Caco-2 (cell line): ENCODE measurements around the gene MGLL. TPM values are rescaled to one million over a fixed set of nuclear protein-coding genes. Genes with fewer than 3 reads are reported as not detected.

ENCODE experiments used
- BruUV-seq: library from RNA; stranded (reverse); fragments of 400-500 nt; replicated peaks from 2 replicates; lab custom pipeline; 2021; lab: Mats Ljungman, UMichigan
- CTCF ChIA-PET: fragments of 300-600 bp; sonication (Branson Sonifier 250); formaldehyde crosslinking; loops from one replicate; lab custom pipeline; 2022; ENCODE audit warnings: antibody characterized with exemption; lab: Charles Lee
- POLR2A ChIA-PET: fragments of 300-600 bp; sonication (Branson Sonifier 250); formaldehyde crosslinking; loops from one replicate; lab custom pipeline; 2022; ENCODE audit warnings: antibody characterized with exemption; lab: Charles Lee
- DNase-seq, 2 experiments: peaks; one replicate each; pipeline versions ENCODE4 v3.0.0 to v3.0.0-alpha.2; 2020 to 2022
- H3K27me3 ChIP-seq: replicated peaks from 2 replicates; pipeline ENCODE4 v1.6.0; 2011; ENCODE audit warnings: low read length; ENCODE audit not compliant: control insufficient read depth, insufficient read depth
- H3K36me3 ChIP-seq: 2 replicates; pipeline ENCODE4 v1.5.1; 2011; ENCODE audit warnings: low read length; ENCODE audit not compliant: control insufficient read depth, insufficient read depth
- H3K4me1 ChIP-seq: fragments of 250-450 bp; sonication (Bioruptor Pico); 2 replicates; pipeline ENCODE4 v1.5.1; 2020; ENCODE audit warnings: mild to moderate bottlenecking
- H3K4me3 ChIP-seq: 2 replicates; pipeline ENCODE4 v1.5.1; 2011; ENCODE audit warnings: low read depth, mild to moderate bottlenecking, control low read depth, low read length
- H3K9me3 ChIP-seq: fragments of 250-450 bp; sonication (Bioruptor Pico); 2 replicates; pipeline ENCODE4 v1.5.1; 2020; ENCODE audit warnings: mild to moderate bottlenecking, moderate library complexity
- H3K27ac Mint-ChIP-seq: one replicate; pipeline ENCODE4 v1.8.0; 2022; ENCODE audit warnings: mixed read lengths; ENCODE audit not compliant: unreplicated experiment
- H3K27me3 Mint-ChIP-seq: one replicate; pipeline ENCODE4 v1.8.0; 2022; ENCODE audit warnings: mixed read lengths; ENCODE audit not compliant: insufficient read depth, unreplicated experiment
- H3K36me3 Mint-ChIP-seq: one replicate; pipeline ENCODE4 v1.8.0; 2022; ENCODE audit warnings: mild to moderate bottlenecking, mixed read lengths; ENCODE audit not compliant: insufficient read depth, unreplicated experiment
- H3K4me1 Mint-ChIP-seq: one replicate; pipeline ENCODE4 v1.8.0; 2022; ENCODE audit warnings: low read depth, mixed read lengths; ENCODE audit not compliant: unreplicated experiment
- H3K4me3 Mint-ChIP-seq: one replicate; pipeline ENCODE4 v1.8.0; 2022; ENCODE audit warnings: mild to moderate bottlenecking, moderate library complexity, mixed read lengths; ENCODE audit not compliant: unreplicated experiment
- H3K9me3 Mint-ChIP-seq: one replicate; pipeline ENCODE4 v1.8.0; 2022; ENCODE audit warnings: mixed read lengths; ENCODE audit not compliant: unreplicated experiment
- CTCF ChIP-seq, 2 experiments: fragments of 200-600 bp in 1 of 2; IDR thresholded peaks; 1 replicate in 1 of 2; 2 replicates in 1 of 2; pipeline versions ENCODE4 v1.5.1 to v1.8.0; 2011 to 2022; ENCODE audit warnings: antibody characterized with exemption in 1 of 2, control low read depth in 1 of 2, inconsistent platforms in 1 of 2, low read depth in 1 of 2, low read length in 1 of 2, mild to moderate bottlenecking in 1 of 2, moderate library complexity in 1 of 2; ENCODE audit not compliant: insufficient read depth in 1 of 2, severe bottlenecking in 1 of 2, unreplicated experiment in 1 of 2
- intact Hi-C: fragments of 100-400 bp; cut with micrococcal nuclease; formaldehyde crosslinking; loops from one replicate; pipeline ENCODE4 v1.10.0; 2022; ENCODE audit not compliant: unreplicated experiment
- total RNA-seq: library from RNA; stranded (reverse); gene quantifications from 2 replicates; pipeline ENCODE4 v1.2.3, GENCODE V29; 2022

MGLL gene
- total RNA-seq, 1 experiment from 2014 or later = 7.8 TPM

DNA sequence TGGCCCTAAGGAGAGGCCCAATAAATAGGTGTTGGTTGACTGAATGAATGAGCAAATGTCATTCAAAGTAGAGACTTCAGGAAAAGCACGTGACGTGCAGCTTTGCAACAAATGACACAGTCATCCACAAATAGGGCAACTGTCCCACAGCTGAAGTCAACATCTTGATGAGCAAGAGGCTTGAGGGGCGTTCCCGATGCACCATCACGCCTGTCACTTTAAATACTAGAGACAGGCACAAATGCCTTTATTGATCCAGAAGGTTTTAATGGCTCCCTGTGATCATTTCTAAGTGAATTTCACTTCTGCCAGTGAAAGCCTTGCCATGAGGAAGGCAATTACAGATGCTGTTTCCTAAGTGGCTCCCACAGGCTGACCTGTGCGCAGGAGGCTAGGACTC is 105.9 kb downstream of the MGLL start:
- BruUV-seq = no TSS peak
- no peak overlapping the region for H3K27ac Mint-ChIP-seq
- H3K36me3 Mint-ChIP-seq = no peaks in the 10 kb centered on the region
- DNase-seq = no peak
- Histone ChIP-seq H3K9me3 (no peaks in the 10 kb centered on the region), H3K4me1 (no peaks in the 10 kb centered on the region), H3K36me3 (no peaks in the 10 kb centered on the region), H3K4me3 (no peak overlapping the region), H3K27me3 (no peaks in the 10 kb centered on the region)
- H3K4me1 Mint-ChIP-seq = no peaks in the 10 kb centered on the region
- H3K4me3 Mint-ChIP-seq = no peak overlapping the region
- intact Hi-C loops = no loop called here
- ChIA-PET CTCF (no interaction called here), POLR2A (no interaction called here)
- no peaks in the 10 kb centered on the region for H3K9me3 Mint-ChIP-seq
- no peak for TF ChIP-seq CTCF (IDR thresholded peaks at IDR 0.05; ENCODE audit: insufficient read depth in 1 of 2, low read depth in 1 of 2, low read length in 1 of 2, severe bottlenecking in 1 of 2, unreplicated experiment in 1 of 2)
- H3K27me3 Mint-ChIP-seq = no peaks in the 10 kb centered on the region

DNA sequence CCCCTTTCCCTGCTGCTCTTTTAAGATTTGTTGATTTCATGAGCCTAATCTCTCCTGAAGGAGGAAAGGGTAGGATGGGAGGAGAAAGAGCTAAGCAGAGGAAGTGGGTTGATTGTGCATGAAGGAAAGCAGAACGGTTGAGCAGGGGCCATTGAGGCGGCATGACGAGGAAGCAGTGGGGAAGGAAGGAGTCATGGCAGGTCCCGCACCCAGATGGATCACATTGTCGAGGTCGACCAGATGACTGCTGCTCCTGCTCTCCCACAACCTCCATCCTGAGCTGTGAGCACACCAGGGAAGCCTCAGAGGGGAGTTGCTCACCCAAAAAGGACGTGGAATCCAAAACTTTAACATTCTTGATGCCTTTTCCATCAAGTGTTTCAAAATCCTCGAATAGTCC is 106.8 kb downstream of the MGLL start:
- no peaks in the 10 kb centered on the region for H3K36me3 ChIP-seq
- H3K27ac Mint-ChIP-seq = no peak overlapping the region
- no peak for DNase-seq
- H3K9me3 Mint-ChIP-seq = no peaks in the 10 kb centered on the region
- no peak overlapping the region for H3K4me3 ChIP-seq
- H3K9me3 ChIP-seq = no peaks in the 10 kb centered on the region
- H3K4me3 Mint-ChIP-seq = no peak overlapping the region
- BruUV-seq = no TSS peak
- H3K27me3 Mint-ChIP-seq = no peaks in the 10 kb centered on the region
- ChIA-PET CTCF (no interaction called here), POLR2A (no interaction called here)
- H3K27me3 ChIP-seq = no peaks in the 10 kb centered on the region
- H3K36me3 Mint-ChIP-seq = no peaks in the 10 kb centered on the region
- no peak for TF ChIP-seq CTCF (IDR thresholded peaks at IDR 0.05; ENCODE audit: insufficient read depth in 1 of 2, low read depth in 1 of 2, low read length in 1 of 2, severe bottlenecking in 1 of 2, unreplicated experiment in 1 of 2)
- H3K4me1 Mint-ChIP-seq = no peaks in the 10 kb centered on the region
- H3K4me1 ChIP-seq = no peaks in the 10 kb centered on the region
- intact Hi-C loops = no loop called here

DNA sequence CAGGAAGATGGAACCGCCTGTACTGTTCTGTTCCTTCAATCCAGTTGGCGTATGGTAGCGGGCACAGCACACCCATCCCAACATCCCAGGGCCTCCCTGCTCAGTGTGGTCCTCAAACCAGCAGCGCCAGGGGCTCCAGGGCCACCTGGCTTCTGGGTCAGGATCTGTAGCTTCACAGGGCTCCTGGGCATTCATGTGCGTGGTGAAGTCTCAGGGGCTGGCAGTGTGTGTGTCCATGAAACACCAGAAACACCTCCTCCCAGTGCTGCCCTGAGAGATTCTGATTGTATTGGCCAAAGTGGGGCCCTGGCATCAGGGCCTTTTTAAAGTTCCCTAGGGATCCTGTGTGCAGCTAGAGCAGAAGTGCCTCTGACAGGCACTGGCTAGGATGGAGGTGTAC is 107.4 kb downstream of the MGLL start:
- Mint-ChIP-seq H3K9me3 (no peaks in the 10 kb centered on the region), H3K27me3 (no peaks in the 10 kb centered on the region), H3K4me3 (no peak overlapping the region), H3K27ac (no peak overlapping the region), H3K4me1 (no peaks in the 10 kb centered on the region), H3K36me3 (no peaks in the 10 kb centered on the region)
- DNase-seq = no peak
- no TSS peak for BruUV-seq
- POLR2A ChIA-PET = no interaction called here
- no peak overlapping the region for H3K4me3 ChIP-seq
- H3K4me1 ChIP-seq = no peaks in the 10 kb centered on the region
- no peaks in the 10 kb centered on the region for H3K36me3 ChIP-seq
- no peak for TF ChIP-seq CTCF (IDR thresholded peaks at IDR 0.05; ENCODE audit: insufficient read depth in 1 of 2, low read depth in 1 of 2, low read length in 1 of 2, severe bottlenecking in 1 of 2, unreplicated experiment in 1 of 2)
- intact Hi-C loops = no loop called here
- H3K9me3 ChIP-seq = no peaks in the 10 kb centered on the region
- no peaks in the 10 kb centered on the region for H3K27me3 ChIP-seq
- CTCF ChIA-PET = interaction anchor here (0.7 kb wide), 1 partner anchor 31 kb away, joined by 3 read pairs; no protein-coding TSS in a partner anchor
